SU-DHL-6 (cell line): Measurements from ENCODE around the gene LRFN5.

Source experiments
- H2AFZ ChIP-seq: fragments of 200-600 bp; sonication (generic); 2 replicates; pipeline ENCODE4 v1.6.1; 2014; ENCODE audit warnings: low read depth, mild to moderate bottlenecking, moderate library complexity, mixed read lengths, antibody characterized with exemption, low read length; ENCODE audit not compliant: severe bottlenecking
- H3F3A ChIP-seq: fragments of 200-600 bp; shearing (Covaris generic); 2 replicates; pipeline ENCODE4 v1.6.0; 2016; ENCODE audit warnings: antibody characterized with exemption, mild to moderate bottlenecking; ENCODE audit not compliant: insufficient read depth
- H3K27ac ChIP-seq: fragments of 200-600 bp; sonication (generic); 2 replicates; pipeline ENCODE4 v1.5.1; 2016; ENCODE audit warnings: low read depth, mild to moderate bottlenecking, low read length, moderate library complexity, mixed read lengths
- H3K27me3 ChIP-seq: fragments of 200-600 bp; sonication (generic), shearing (Covaris generic); 2 replicates; pipeline ENCODE4 v1.6.0; 2014; ENCODE audit warnings: mild to moderate bottlenecking, low read length
- H3K36me3 ChIP-seq: fragments of 200-600 bp; sonication (generic); 2 replicates; pipeline ENCODE4 v1.6.1; 2014; ENCODE audit warnings: mild to moderate bottlenecking, low read length, mixed read lengths
- H3K4me2 ChIP-seq: fragments of 300-600, 200-600 bp; shearing (Covaris generic), sonication (generic); 2 replicates; pipeline ENCODE4 v1.6.0; 2014; ENCODE audit warnings: low read length, low read depth, mild to moderate bottlenecking; ENCODE audit not compliant: poor library complexity, severe bottlenecking
- H3K4me3 ChIP-seq: fragments of 200-600 bp; sonication (generic); 2 replicates; pipeline ENCODE4 v1.5.1; 2014; ENCODE audit warnings: antibody characterized with exemption, low read length, mild to moderate bottlenecking, mixed read lengths; ENCODE audit not compliant: insufficient read depth, poor library complexity, severe bottlenecking
- H3K79me2 ChIP-seq: fragments of 200-600 bp; sonication (generic); 2 replicates; pipeline ENCODE4 v1.6.1; 2014; ENCODE audit warnings: mild to moderate bottlenecking, low read length, moderate library complexity; ENCODE audit not compliant: insufficient read depth
- H3K9ac ChIP-seq: fragments of 200-600 bp; sonication (generic); 2 replicates; pipeline ENCODE4 v1.7.0; 2014; ENCODE audit warnings: mild to moderate bottlenecking, low read length
- H3K9me2 ChIP-seq: fragments of 200-600 bp; sonication (generic); replicated peaks from 2 replicates; pipeline ENCODE4 v1.6.1; 2014; ENCODE audit warnings: low read length; ENCODE audit not compliant: insufficient read depth
- H3K9me3 ChIP-seq: fragments of 200-600 bp; sonication (generic); 2 replicates; pipeline ENCODE4 v1.6.1; 2014; ENCODE audit warnings: low read length, mixed read lengths; ENCODE audit not compliant: insufficient read depth
- H4K20me1 ChIP-seq: fragments of 200-600 bp; sonication (generic); 2 replicates; pipeline ENCODE4 v1.6.1; 2014; ENCODE audit warnings: low read depth, mild to moderate bottlenecking, antibody characterized with exemption, low read length, moderate library complexity, mixed read lengths
- EZH2phosphoT487 ChIP-seq: fragments of 200-600 bp; sonication (generic), shearing (Covaris generic); conservative IDR thresholded peaks from 2 replicates; pipeline ENCODE4 v1.6.1; 2018; ENCODE audit warnings: mild to moderate bottlenecking, antibody characterized with exemption, low read length, moderate library complexity, mixed read lengths
- TF ChIP-seq, protein P1 (sequence below): fragments of 200-600 bp; sonication (generic); IDR thresholded peaks from one replicate; pipeline ENCODE4 v1.5.1; 2017; ENCODE audit warnings: antibody characterized with exemption, mild to moderate bottlenecking, low read length, moderate library complexity; ENCODE audit not compliant: insufficient read depth, poor library complexity, severe bottlenecking

The LRFN5 gene

DNA sequence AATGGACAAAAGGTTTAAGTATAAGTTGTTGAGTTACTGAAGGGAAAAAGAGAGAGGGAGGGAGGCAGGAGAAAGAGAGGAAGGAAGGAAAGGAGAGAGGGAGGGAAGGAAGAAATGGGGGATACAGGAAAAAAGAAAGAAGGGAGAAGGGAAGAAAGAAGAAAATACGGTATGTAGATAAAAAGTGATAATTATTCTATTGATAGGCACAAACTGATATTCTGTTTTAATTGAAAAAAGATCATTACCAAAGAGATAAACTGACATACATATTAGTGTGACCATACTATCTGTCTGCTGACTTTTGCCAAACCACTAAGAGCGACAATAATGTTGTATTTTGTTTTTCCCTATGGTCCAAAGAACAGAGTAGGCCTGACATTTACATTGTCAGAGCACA, 154.5 kb downstream of the LRFN5 start:
- Histone ChIP-seq H3K9me2 (no peaks in the 10 kb centered on the region), H3K36me3 (no peaks in the 10 kb centered on the region), H3K27ac (no peak overlapping the region), H3K9me3 (peaks cover 4% of the 10 kb centered on the region; the same call in 1 of the 2 replicates), H3F3A (no peaks in the 10 kb centered on the region), H3K4me3 (no peak overlapping the region), H3K9ac (no peak overlapping the region), H4K20me1 (no peaks in the 10 kb centered on the region), H2AFZ (no peak overlapping the region), H3K79me2 (no peaks in the 10 kb centered on the region), H3K27me3 (no peaks in the 10 kb centered on the region), H3K4me2 (no peak overlapping the region)
- no peak for TF ChIP-seq EZH2phosphoT487
- TF ChIP-seq, protein P1, sequence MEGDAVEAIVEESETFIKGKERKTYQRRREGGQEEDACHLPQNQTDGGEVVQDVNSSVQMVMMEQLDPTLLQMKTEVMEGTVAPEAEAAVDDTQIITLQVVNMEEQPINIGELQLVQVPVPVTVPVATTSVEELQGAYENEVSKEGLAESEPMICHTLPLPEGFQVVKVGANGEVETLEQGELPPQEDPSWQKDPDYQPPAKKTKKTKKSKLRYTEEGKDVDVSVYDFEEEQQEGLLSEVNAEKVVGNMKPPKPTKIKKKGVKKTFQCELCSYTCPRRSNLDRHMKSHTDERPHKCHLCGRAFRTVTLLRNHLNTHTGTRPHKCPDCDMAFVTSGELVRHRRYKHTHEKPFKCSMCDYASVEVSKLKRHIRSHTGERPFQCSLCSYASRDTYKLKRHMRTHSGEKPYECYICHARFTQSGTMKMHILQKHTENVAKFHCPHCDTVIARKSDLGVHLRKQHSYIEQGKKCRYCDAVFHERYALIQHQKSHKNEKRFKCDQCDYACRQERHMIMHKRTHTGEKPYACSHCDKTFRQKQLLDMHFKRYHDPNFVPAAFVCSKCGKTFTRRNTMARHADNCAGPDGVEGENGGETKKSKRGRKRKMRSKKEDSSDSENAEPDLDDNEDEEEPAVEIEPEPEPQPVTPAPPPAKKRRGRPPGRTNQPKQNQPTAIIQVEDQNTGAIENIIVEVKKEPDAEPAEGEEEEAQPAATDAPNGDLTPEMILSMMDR = no peak

DNA sequence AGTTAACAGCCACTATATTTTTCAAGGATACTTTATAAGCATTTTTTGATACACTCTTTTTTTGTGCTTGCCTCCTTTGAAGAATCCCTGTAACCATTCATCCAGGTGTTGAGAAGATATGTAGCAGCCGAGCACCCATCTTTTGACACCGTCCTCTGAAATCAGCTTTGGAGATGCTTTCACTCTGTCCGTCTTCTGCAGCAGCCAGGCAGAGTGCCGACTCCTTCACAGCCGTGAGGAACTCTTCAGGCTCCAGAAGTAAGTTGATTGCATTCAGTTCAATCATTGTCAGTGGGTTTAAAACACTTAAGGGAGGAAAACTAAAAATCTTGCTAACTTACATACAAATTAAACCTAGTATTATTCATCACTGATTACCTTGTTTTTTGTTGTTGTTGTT, 160.1 kb downstream of the LRFN5 start:
- no peak overlapping the region for H3K4me2 ChIP-seq
- TF ChIP-seq, protein P1 = no peak
- TF ChIP-seq EZH2phosphoT487 = no peak
- H3K9me2 ChIP-seq = no peaks in the 10 kb centered on the region
- H3K4me3 ChIP-seq = no peak overlapping the region
- H4K20me1 ChIP-seq = no peaks in the 10 kb centered on the region
- H3K36me3 ChIP-seq = no peaks in the 10 kb centered on the region
- H3F3A ChIP-seq = no peaks in the 10 kb centered on the region
- no peaks in the 10 kb centered on the region for H3K27me3 ChIP-seq
- peaks cover 4% of the 10 kb centered on the region; the same call in 1 of the 2 replicates for H3K9me3 ChIP-seq
- no peak overlapping the region for H3K27ac ChIP-seq
- H3K9ac ChIP-seq = no peak overlapping the region
- no peaks in the 10 kb centered on the region for H3K79me2 ChIP-seq
- H2AFZ ChIP-seq = no peak overlapping the region

DNA sequence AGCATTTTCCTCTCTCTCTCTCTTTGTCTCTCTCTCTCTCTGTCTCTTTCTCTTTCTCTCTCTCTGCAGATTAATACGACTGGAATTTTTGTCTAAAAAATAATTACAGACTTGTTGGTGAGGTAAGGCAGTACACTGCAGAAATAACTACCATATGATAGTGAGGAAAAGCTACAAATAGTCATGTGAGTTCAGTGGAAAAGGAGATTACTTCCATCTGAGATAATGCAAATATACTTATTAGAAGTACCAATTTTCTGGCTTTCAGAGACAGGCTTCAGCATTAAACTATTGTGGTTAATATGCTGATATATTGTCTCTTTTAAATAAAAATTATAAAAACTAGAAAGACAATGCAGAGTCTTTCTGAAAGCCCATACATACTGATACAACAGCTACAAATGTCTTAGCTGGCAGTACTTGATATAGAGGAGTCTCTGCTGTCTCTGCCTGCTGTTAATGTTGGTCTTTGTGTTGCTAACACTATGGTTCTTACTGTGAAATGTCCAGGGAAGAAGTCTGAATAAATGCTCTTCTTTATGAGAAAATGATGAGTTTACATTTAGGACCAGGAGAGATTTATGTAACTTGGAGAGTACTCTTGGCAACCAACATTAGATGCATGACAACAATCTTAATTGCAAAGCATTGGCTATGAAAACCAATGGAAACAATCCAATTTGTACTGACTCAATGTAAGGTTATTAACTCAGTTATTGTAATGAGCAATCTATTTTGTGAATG, 167.0 kb downstream of the LRFN5 start:
- no peak overlapping the region for H3K4me2 ChIP-seq
- no peaks in the 10 kb centered on the region for H3K27me3 ChIP-seq
- no peaks in the 10 kb centered on the region for H3K9me3 ChIP-seq
- no peak overlapping the region for H3K9ac ChIP-seq
- no peaks in the 10 kb centered on the region for H4K20me1 ChIP-seq
- H3K79me2 ChIP-seq = no peaks in the 10 kb centered on the region
- no peaks in the 10 kb centered on the region for H3F3A ChIP-seq
- TF ChIP-seq EZH2phosphoT487 = no peak
- TF ChIP-seq, protein P1 = no peak
- no peak overlapping the region for H3K27ac ChIP-seq
- H3K4me3 ChIP-seq = no peak overlapping the region
- H3K9me2 ChIP-seq = no peaks in the 10 kb centered on the region; the same call in 1 of the 2 replicates
- no peak overlapping the region for H2AFZ ChIP-seq
- no peaks in the 10 kb centered on the region for H3K36me3 ChIP-seq
